Measurements from ENCODE around the gene SLC2A9.

Gene SLC2A9

GRCh38 chr4:10050721-10051120 lies 29.4 kb upstream of the SLC2A9 start:
- Histone ChIP-seq H3K9ac (ENCODE audit: insufficient read length, low read depth) (no peak overlapping the region), H3K36me3 (ENCODE audit: insufficient read depth, insufficient read length, low read length) (no peaks in the 10 kb centered on the region), H3K9me3 (ENCODE audit: insufficient read depth, low read length) (no peaks in the 10 kb centered on the region), H3K4me1 (ENCODE audit: insufficient read depth, insufficient read length) (peaks cover 3% of the 10 kb centered on the region), H3K27me3 (ENCODE audit: insufficient read depth, insufficient read length) (no peaks in the 10 kb centered on the region), H3K4me3 (ENCODE audit: insufficient read length, low read depth) (no peak overlapping the region)
- TF ChIP-seq ZNF274 (IDR thresholded peaks at IDR 0.05; ENCODE audit: low read depth, low read length) (no peak), SUZ12 (IDR thresholded peaks at IDR 0.05; ENCODE audit: extremely low read depth, insufficient read depth, insufficient read length) (no peak), YY1 (IDR thresholded peaks at IDR 0.05; ENCODE audit: insufficient read depth, insufficient read length) (no peak)
- DNase-seq (ENCODE audit: low read depth, low spot score), result no peak

GRCh38 chr4:10050261-10050661 lies 29.0 kb upstream of the SLC2A9 start:
- Histone ChIP-seq H3K4me3 (ENCODE audit: insufficient read length, low read depth) (no peak overlapping the region), H3K27me3 (ENCODE audit: insufficient read depth, insufficient read length) (no peaks in the 10 kb centered on the region), H3K4me1 (ENCODE audit: insufficient read depth, insufficient read length) (peaks cover 3% of the 10 kb centered on the region), H3K9me3 (ENCODE audit: insufficient read depth, low read length) (no peaks in the 10 kb centered on the region), H3K9ac (ENCODE audit: insufficient read length, low read depth) (no peak overlapping the region), H3K36me3 (ENCODE audit: insufficient read depth, insufficient read length, low read length) (no peaks in the 10 kb centered on the region)
- no peak for DNase-seq (ENCODE audit: low read depth, low spot score)
- TF ChIP-seq ZNF274 (IDR thresholded peaks at IDR 0.05; ENCODE audit: low read depth, low read length) (no peak), SUZ12 (IDR thresholded peaks at IDR 0.05; ENCODE audit: extremely low read depth, insufficient read depth, insufficient read length) (no peak)

- no peak for DNase-seq (ENCODE audit: low read depth, low spot score)
- TF ChIP-seq YY1 (IDR thresholded peaks at IDR 0.05; ENCODE audit: insufficient read depth, insufficient read length) (no peak), ZNF274 (IDR thresholded peaks at IDR 0.05; ENCODE audit: low read depth, low read length) (no peak)
- Histone ChIP-seq H3K9me3 (ENCODE audit: insufficient read depth, low read length) (no peaks in the 10 kb centered on the region), H3K4me1 (ENCODE audit: insufficient read depth, insufficient read length) (peaks cover 3% of the 10 kb centered on the region), H3K36me3 (ENCODE audit: insufficient read depth, insufficient read length, low read length) (no peaks in the 10 kb centered on the region), H3K9ac (ENCODE audit: insufficient read length, low read depth) (no peak overlapping the region), H3K4me3 (ENCODE audit: insufficient read length, low read depth) (no peak overlapping the region), H3K27me3 (ENCODE audit: insufficient read depth, insufficient read length) (no peaks in the 10 kb centered on the region)
These were observed 27.8 kb upstream of the SLC2A9 start for GRCh38 chr4:10048941-10049697.

- Histone ChIP-seq H3K36me3 (ENCODE audit: insufficient read depth, insufficient read length, low read length) (no peaks in the 10 kb centered on the region), H3K9ac (ENCODE audit: insufficient read length, low read depth) (no peak overlapping the region), H3K4me3 (ENCODE audit: insufficient read length, low read depth) (no peak overlapping the region), H3K27me3 (ENCODE audit: insufficient read depth, insufficient read length) (no peaks in the 10 kb centered on the region), H3K9me3 (ENCODE audit: insufficient read depth, low read length) (peaks cover 1% of the 10 kb centered on the region; the same call in 1 of the 2 replicates), H3K4me1 (ENCODE audit: insufficient read depth, insufficient read length) (peaks cover 3% of the 10 kb centered on the region)
- DNase-seq (ENCODE audit: low read depth, low spot score), result no peak
- TF ChIP-seq SUZ12 (IDR thresholded peaks at IDR 0.05; ENCODE audit: extremely low read depth, insufficient read depth, insufficient read length), result no peak
- TF ChIP-seq ZNF274 (IDR thresholded peaks at IDR 0.05; ENCODE audit: low read depth, low read length), result no peak
- no peak for TF ChIP-seq YY1 (IDR thresholded peaks at IDR 0.05; ENCODE audit: insufficient read depth, insufficient read length)
These were observed 26.7 kb upstream of the SLC2A9 start for GRCh38 chr4:10047967-10048366.

GRCh38 chr4:10046471-10046870 lies 25.2 kb upstream of the SLC2A9 start:
- Histone ChIP-seq H3K4me3 (ENCODE audit: insufficient read length, low read depth) (no peak overlapping the region), H3K27me3 (ENCODE audit: insufficient read depth, insufficient read length) (no peaks in the 10 kb centered on the region), H3K4me1 (ENCODE audit: insufficient read depth, insufficient read length) (peaks cover 3% of the 10 kb centered on the region), H3K9me3 (ENCODE audit: insufficient read depth, low read length) (peaks cover 16% of the 10 kb centered on the region), H3K9ac (ENCODE audit: insufficient read length, low read depth) (no peak overlapping the region), H3K36me3 (ENCODE audit: insufficient read depth, insufficient read length, low read length) (no peaks in the 10 kb centered on the region)
- TF ChIP-seq SUZ12 (IDR thresholded peaks at IDR 0.05; ENCODE audit: extremely low read depth, insufficient read depth, insufficient read length), result no peak
- TF ChIP-seq ZNF274 (IDR thresholded peaks at IDR 0.05; ENCODE audit: low read depth, low read length), result no peak
- no peak for TF ChIP-seq YY1 (IDR thresholded peaks at IDR 0.05; ENCODE audit: insufficient read depth, insufficient read length)
- DNase-seq (ENCODE audit: low read depth, low spot score), result no peak

- Histone ChIP-seq H3K36me3 (ENCODE audit: insufficient read depth, insufficient read length, low read length) (no peaks in the 10 kb centered on the region), H3K4me1 (ENCODE audit: insufficient read depth, insufficient read length) (peaks cover 3% of the 10 kb centered on the region), H3K9me3 (ENCODE audit: insufficient read depth, low read length) (peaks cover 16% of the 10 kb centered on the region), H3K27me3 (ENCODE audit: insufficient read depth, insufficient read length) (no peaks in the 10 kb centered on the region), H3K9ac (ENCODE audit: insufficient read length, low read depth) (no peak overlapping the region), H3K4me3 (ENCODE audit: insufficient read length, low read depth) (no peak overlapping the region)
- no peak for DNase-seq (ENCODE audit: low read depth, low spot score)
- TF ChIP-seq ZNF274 (IDR thresholded peaks at IDR 0.05; ENCODE audit: low read depth, low read length) (no peak), SUZ12 (IDR thresholded peaks at IDR 0.05; ENCODE audit: extremely low read depth, insufficient read depth, insufficient read length) (no peak), YY1 (IDR thresholded peaks at IDR 0.05; ENCODE audit: insufficient read depth, insufficient read length) (no peak)
These were observed 24.2 kb upstream of the SLC2A9 start for GRCh38 chr4:10045481-10045880.

- Histone ChIP-seq H3K27me3 (ENCODE audit: insufficient read depth, insufficient read length) (peaks cover 4% of the 10 kb centered on the region), H3K4me1 (ENCODE audit: insufficient read depth, insufficient read length) (no peaks in the 10 kb centered on the region), H3K9me3 (ENCODE audit: insufficient read depth, low read length) (peaks cover 16% of the 10 kb centered on the region), H3K9ac (ENCODE audit: insufficient read length, low read depth) (no peak overlapping the region), H3K4me3 (ENCODE audit: insufficient read length, low read depth) (no peak overlapping the region), H3K36me3 (ENCODE audit: insufficient read depth, insufficient read length, low read length) (no peaks in the 10 kb centered on the region)
- TF ChIP-seq ZNF274 (IDR thresholded peaks at IDR 0.05; ENCODE audit: low read depth, low read length) (no peak), SUZ12 (IDR thresholded peaks at IDR 0.05; ENCODE audit: extremely low read depth, insufficient read depth, insufficient read length) (no peak), YY1 (IDR thresholded peaks at IDR 0.05; ENCODE audit: insufficient read depth, insufficient read length) (no peak)
- no peak for DNase-seq (ENCODE audit: low read depth, low spot score)
These were observed 19.7 kb upstream of the SLC2A9 start for GRCh38 chr4:10041036-10041435.

Data from NT2/D1 (cell line).